WTC11 (cell line): ENCODE results near the gene FAM168B. TPM values are rescaled to one million over a fixed set of nuclear protein-coding genes. Genes with fewer than 3 reads are reported as not detected.

ENCODE experiments used
- ATAC-seq: fragments of 200-7000 bp; cut with Tn5 transposase; 2 replicates; pipeline ENCODE4 v1.10.0; 2021; ENCODE audit warnings: mild to moderate bottlenecking, moderate library complexity
- CTCF ChIA-PET: fragments of 300-600 bp; sonication (Branson Sonifier 250); formaldehyde crosslinking; loops from one replicate; lab custom pipeline; 2021; ENCODE audit warnings: antibody characterized with exemption; lab: Charles Lee
- POLR2A ChIA-PET: fragments of 350-600 bp; sonication (Branson Sonifier 250); formaldehyde crosslinking; loops from one replicate; lab custom pipeline; 2021; ENCODE audit warnings: antibody characterized with exemption; lab: Charles Lee
- DNase-seq: peaks from one replicate; pipeline ENCODE4 v3.0.0; 2021; ENCODE audit warnings: low spot score
- H3K27ac Mint-ChIP-seq: 2 replicates; pipeline ENCODE4 v1.8.0; 2021; ENCODE audit warnings: mixed read lengths
- H3K27me3 Mint-ChIP-seq: 2 replicates; pipeline ENCODE4 v1.8.0; 2021; ENCODE audit warnings: low read depth, mild to moderate bottlenecking, moderate library complexity, mixed read lengths
- H3K36me3 Mint-ChIP-seq: 2 replicates; pipeline ENCODE4 v1.8.0; 2021; ENCODE audit warnings: mixed read lengths
- H3K4me1 Mint-ChIP-seq: 2 replicates; pipeline ENCODE4 v1.8.0; 2022; ENCODE audit warnings: mixed read lengths
- H3K4me3 Mint-ChIP-seq: 2 replicates; pipeline ENCODE4 v1.8.0; 2021; ENCODE audit warnings: mild to moderate bottlenecking, moderate library complexity, mixed read lengths
- H3K9me3 Mint-ChIP-seq: 2 replicates; pipeline ENCODE4 v1.8.0; 2021; ENCODE audit warnings: mixed read lengths
- CDX4 ChIP-seq: fragments of 250-450 bp; sonication (Bioruptor Pico); IDR thresholded peaks from 2 replicates; pipeline ENCODE4 v1.9.0; 2021; ENCODE audit warnings: moderate library complexity, mild to moderate bottlenecking, inconsistent platforms, borderline replicate concordance
- CREM ChIP-seq: sonication (generic); formaldehyde crosslinking; IDR thresholded peaks from 2 replicates; pipeline ENCODE4 v1.8.1; 2022; ENCODE audit warnings: mild to moderate bottlenecking, missing genetic modification reagents, moderate library complexity
- E2F5 ChIP-seq: sonication (generic); formaldehyde crosslinking; IDR thresholded peaks from 2 replicates; pipeline ENCODE4 v1.8.1; 2022; ENCODE audit warnings: mild to moderate bottlenecking, moderate library complexity, missing genetic modification reagents
- FOXJ3 ChIP-seq: sonication (generic); formaldehyde crosslinking; IDR thresholded peaks from 2 replicates; pipeline ENCODE4 v1.9.0; 2021; ENCODE audit warnings: missing genetic modification reagents, mild to moderate bottlenecking, borderline replicate concordance
- HMGA2 ChIP-seq: fragments of 250-450 bp; sonication (Bioruptor Pico); IDR thresholded peaks from 2 replicates; pipeline ENCODE4 v1.4.0; 2021; ENCODE audit warnings: mild to moderate bottlenecking, moderate library complexity
- HMGXB4 ChIP-seq: sonication (generic); formaldehyde crosslinking; IDR thresholded peaks from 2 replicates; pipeline ENCODE4 v1.8.1; 2023; ENCODE audit warnings: mild to moderate bottlenecking, moderate library complexity, missing genetic modification reagents
- IRF1 ChIP-seq: sonication (generic); formaldehyde crosslinking; IDR thresholded peaks from 2 replicates; pipeline ENCODE4 v1.8.0; 2023; ENCODE audit warnings: missing genetic modification reagents
- IRF2 ChIP-seq: sonication (generic); formaldehyde crosslinking; IDR thresholded peaks from 2 replicates; pipeline ENCODE4 v1.8.0; 2022; ENCODE audit warnings: low read depth, missing genetic modification reagents, borderline replicate concordance
- JAZF1 ChIP-seq: fragments of 250-450 bp; sonication (Bioruptor Pico); IDR thresholded peaks from 2 replicates; pipeline ENCODE4 v1.9.0; 2021; ENCODE audit warnings: moderate library complexity, mild to moderate bottlenecking, inconsistent platforms
- JUN ChIP-seq: sonication (generic); formaldehyde crosslinking; IDR thresholded peaks from 2 replicates; pipeline ENCODE4 v1.8.0; 2023; ENCODE audit warnings: mild to moderate bottlenecking, missing genetic modification reagents
- NFE2L1 ChIP-seq: sonication (generic); formaldehyde crosslinking; IDR thresholded peaks from 2 replicates; pipeline ENCODE4 v1.8.1; 2023; ENCODE audit warnings: missing genetic modification reagents
- NR1H2 ChIP-seq: sonication (generic); formaldehyde crosslinking; IDR thresholded peaks from 2 replicates; pipeline ENCODE4 v1.9.0; 2021; ENCODE audit warnings: mild to moderate bottlenecking, moderate library complexity, missing genetic modification reagents
- OVOL2 ChIP-seq: fragments of 250-450 bp; sonication (Bioruptor Pico); IDR thresholded peaks from 2 replicates; pipeline ENCODE4 v1.9.0; 2021; ENCODE audit warnings: mild to moderate bottlenecking, borderline replicate concordance
- SMAD3 ChIP-seq: sonication (generic); formaldehyde crosslinking; IDR thresholded peaks from 2 replicates; pipeline ENCODE4 v1.8.0; 2022; ENCODE audit warnings: missing genetic modification reagents, mild to moderate bottlenecking, borderline replicate concordance
- ZNF121 ChIP-seq: sonication (generic); formaldehyde crosslinking; IDR thresholded peaks from 2 replicates; pipeline ENCODE4 v1.8.0; 2023; ENCODE audit warnings: missing genetic modification reagents
- ZNF317 ChIP-seq: sonication (generic); formaldehyde crosslinking; IDR thresholded peaks from 2 replicates; pipeline ENCODE4 v1.8.1; 2023; ENCODE audit warnings: low read depth, mild to moderate bottlenecking, moderate library complexity, missing genetic modification reagents, borderline replicate concordance
- ZNF416 ChIP-seq: fragments of 250-450 bp; sonication (Bioruptor Pico); IDR thresholded peaks from 2 replicates; pipeline ENCODE4 v1.9.0; 2021; ENCODE audit warnings: mild to moderate bottlenecking, inconsistent platforms
- ZNF512 ChIP-seq: sonication (generic); formaldehyde crosslinking; IDR thresholded peaks from 2 replicates; pipeline ENCODE4 v1.8.1; 2022; ENCODE audit warnings: missing genetic modification reagents, borderline replicate concordance
- total RNA-seq: library from RNA; stranded (reverse); gene quantifications from 3 replicates; pipeline ENCODE4 v1.2.3, GENCODE V29; 2021

Gene FAM168B
- total RNA-seq, 1 experiment from 2014 or later = 63.9 TPM

GRCh38 chr2:131047920-131048560 is 45.2 kb downstream of the FAM168B start (continued):
- no peak for TF ChIP-seq HMGA2 (CRISPR knock-in tag)
- TF ChIP-seq ZNF512 (CRISPR knock-in tag) = no peak
- no peak for TF ChIP-seq JUN (CRISPR knock-in tag)
- no peak for TF ChIP-seq ZNF416 (CRISPR knock-in tag)
- TF ChIP-seq ZNF121 = no peak
- TF ChIP-seq SMAD3 = no peak
- TF ChIP-seq E2F5 (CRISPR knock-in tag) = no peak
- TF ChIP-seq ZNF317 (CRISPR knock-in tag) = no peak
- TF ChIP-seq NR1H2 (CRISPR knock-in tag) = no peak
- no peak for TF ChIP-seq CDX4
- no peak for TF ChIP-seq HMGXB4 (CRISPR knock-in tag)
- TF ChIP-seq, all 79 proteins: peak for 0

- Mint-ChIP-seq H3K27ac (peak overlapping the region; percentile 55), H3K27me3 (no peaks in the 10 kb centered on the region), H3K4me3 (no peak overlapping the region), H3K4me1 (peaks cover 6% of the 10 kb centered on the region; the same call in 1 of the 2 replicates), H3K9me3 (no peaks in the 10 kb centered on the region), H3K36me3 (peaks cover 46% of the 10 kb centered on the region)
- CTCF ChIA-PET = no interaction called here
- DNase-seq (no peak), ATAC-seq (no peak)
- TF ChIP-seq ZNF512 (CRISPR knock-in tag) = no peak
- no peak for TF ChIP-seq NFE2L1 (CRISPR knock-in tag)
- TF ChIP-seq OVOL2 (CRISPR knock-in tag) = no peak
- TF ChIP-seq JAZF1 (CRISPR knock-in tag) = no peak
- no peak for TF ChIP-seq ZNF121
- TF ChIP-seq IRF1 = no peak
- no peak for TF ChIP-seq CREM
- TF ChIP-seq FOXJ3 (CRISPR knock-in tag) = no peak
- no peak for TF ChIP-seq IRF2 (CRISPR knock-in tag)
- POLR2A ChIA-PET = interaction anchor here (0.5 kb wide), 1 partner anchor 49 kb away, joined by 3 read pairs; no protein-coding TSS in a partner anchor
Measured at GRCh38 chr2:131046918-131047652, 46.2 kb downstream of the FAM168B start.
